Calu3 (cell line): ENCODE measurements around the gene RCAN3. TPM values are rescaled to one million over a fixed set of nuclear protein-coding genes. Genes with fewer than 3 reads are reported as not detected.
"Not testable (repeated sequence)": the region's sequence is repeated elsewhere in the genome, so short reads cannot be mapped to it uniquely, and the experiment has no call there.

ENCODE experiments used
- BruUV-seq: library from RNA; stranded (reverse); fragments of 400-500 nt; replicated peaks from 2 replicates; lab custom pipeline; 2021; lab: Mats Ljungman, UMichigan
- CTCF ChIA-PET: fragments of 300-600 bp; sonication (Branson Sonifier 250); formaldehyde crosslinking; loops from one replicate; lab custom pipeline; 2022; ENCODE audit warnings: antibody characterized with exemption; lab: Charles Lee
- DNase-seq: peaks from one replicate; pipeline ENCODE4 v3.0.0; 2022
- H3K27ac Mint-ChIP-seq: one replicate; pipeline ENCODE4 v1.8.0; 2022; ENCODE audit warnings: mixed read lengths; ENCODE audit not compliant: unreplicated experiment
- H3K27me3 Mint-ChIP-seq: one replicate; pipeline ENCODE4 v1.8.0; 2022; ENCODE audit warnings: mixed read lengths; ENCODE audit not compliant: unreplicated experiment
- H3K36me3 Mint-ChIP-seq: one replicate; pipeline ENCODE4 v1.8.0; 2022; ENCODE audit warnings: mild to moderate bottlenecking, moderate library complexity, mixed read lengths; ENCODE audit not compliant: insufficient read depth, unreplicated experiment
- H3K4me1 Mint-ChIP-seq: one replicate; pipeline ENCODE4 v1.8.0; 2022; ENCODE audit warnings: mild to moderate bottlenecking, low read depth, mixed read lengths; ENCODE audit not compliant: unreplicated experiment
- H3K4me3 Mint-ChIP-seq: one replicate; pipeline ENCODE4 v1.8.0; 2022; ENCODE audit warnings: mild to moderate bottlenecking, low read depth, moderate library complexity, mixed read lengths; ENCODE audit not compliant: unreplicated experiment
- H3K9me3 Mint-ChIP-seq: one replicate; pipeline ENCODE4 v1.8.0; 2022; ENCODE audit warnings: low read depth, mixed read lengths; ENCODE audit not compliant: unreplicated experiment
- intact Hi-C: fragments of 100-400 bp; cut with micrococcal nuclease; formaldehyde crosslinking; loops from one replicate; pipeline ENCODE4 v1.10.0; 2022; ENCODE audit not compliant: unreplicated experiment
- total RNA-seq: library from RNA; stranded (reverse); gene quantifications from 2 replicates; pipeline ENCODE4 v1.2.3, GENCODE V29; 2022
- TF ChIP-seq, protein P1 (sequence below): fragments of 200-600 bp; IDR thresholded peaks from one replicate; pipeline ENCODE4 v1.8.0; 2022; ENCODE audit warnings: antibody characterized with exemption; ENCODE audit not compliant: unreplicated experiment

RCAN3 gene
- total RNA-seq, 1 experiment from 2014 or later: 15.3 TPM

DNA sequence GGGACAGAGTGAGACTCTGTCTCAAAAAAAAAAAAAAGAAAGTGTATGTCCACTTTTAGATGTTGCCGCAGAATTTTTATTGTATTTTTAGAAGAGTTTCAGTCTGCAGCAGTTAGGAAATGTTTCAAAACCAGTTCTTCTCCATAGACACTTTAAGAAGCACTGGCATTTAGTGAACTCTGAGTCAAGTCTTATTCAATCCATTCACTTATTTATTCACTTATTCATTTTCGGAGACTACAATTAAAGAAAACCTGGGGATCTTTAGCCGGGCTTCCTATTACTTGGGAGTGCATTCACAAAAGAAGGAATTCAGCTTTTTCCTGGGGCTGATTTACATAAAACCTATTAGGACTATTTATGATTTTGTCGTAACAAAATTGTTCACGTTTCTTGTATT, 12.3 kb downstream of the RCAN3 start:
- intact Hi-C loops: no loop called here
- CTCF ChIA-PET: interaction anchor here (0.7 to 0.8 kb wide), 2 partner anchors 22 to 90 kb away, joined by 3 read pairs; no protein-coding TSS in a partner anchor
- TF ChIP-seq, protein P1, sequence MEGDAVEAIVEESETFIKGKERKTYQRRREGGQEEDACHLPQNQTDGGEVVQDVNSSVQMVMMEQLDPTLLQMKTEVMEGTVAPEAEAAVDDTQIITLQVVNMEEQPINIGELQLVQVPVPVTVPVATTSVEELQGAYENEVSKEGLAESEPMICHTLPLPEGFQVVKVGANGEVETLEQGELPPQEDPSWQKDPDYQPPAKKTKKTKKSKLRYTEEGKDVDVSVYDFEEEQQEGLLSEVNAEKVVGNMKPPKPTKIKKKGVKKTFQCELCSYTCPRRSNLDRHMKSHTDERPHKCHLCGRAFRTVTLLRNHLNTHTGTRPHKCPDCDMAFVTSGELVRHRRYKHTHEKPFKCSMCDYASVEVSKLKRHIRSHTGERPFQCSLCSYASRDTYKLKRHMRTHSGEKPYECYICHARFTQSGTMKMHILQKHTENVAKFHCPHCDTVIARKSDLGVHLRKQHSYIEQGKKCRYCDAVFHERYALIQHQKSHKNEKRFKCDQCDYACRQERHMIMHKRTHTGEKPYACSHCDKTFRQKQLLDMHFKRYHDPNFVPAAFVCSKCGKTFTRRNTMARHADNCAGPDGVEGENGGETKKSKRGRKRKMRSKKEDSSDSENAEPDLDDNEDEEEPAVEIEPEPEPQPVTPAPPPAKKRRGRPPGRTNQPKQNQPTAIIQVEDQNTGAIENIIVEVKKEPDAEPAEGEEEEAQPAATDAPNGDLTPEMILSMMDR: no peak
- no peaks in the 10 kb centered on the region for H3K9me3 Mint-ChIP-seq
- H3K27me3 Mint-ChIP-seq: no peaks in the 10 kb centered on the region
- H3K4me3 Mint-ChIP-seq: no peak overlapping the region
- no peak overlapping the region for H3K27ac Mint-ChIP-seq
- H3K4me1 Mint-ChIP-seq: peaks cover 16% of the 10 kb centered on the region
- DNase-seq: no peak
- no TSS peak for BruUV-seq
- peaks cover 4% of the 10 kb centered on the region for H3K36me3 Mint-ChIP-seq

DNA sequence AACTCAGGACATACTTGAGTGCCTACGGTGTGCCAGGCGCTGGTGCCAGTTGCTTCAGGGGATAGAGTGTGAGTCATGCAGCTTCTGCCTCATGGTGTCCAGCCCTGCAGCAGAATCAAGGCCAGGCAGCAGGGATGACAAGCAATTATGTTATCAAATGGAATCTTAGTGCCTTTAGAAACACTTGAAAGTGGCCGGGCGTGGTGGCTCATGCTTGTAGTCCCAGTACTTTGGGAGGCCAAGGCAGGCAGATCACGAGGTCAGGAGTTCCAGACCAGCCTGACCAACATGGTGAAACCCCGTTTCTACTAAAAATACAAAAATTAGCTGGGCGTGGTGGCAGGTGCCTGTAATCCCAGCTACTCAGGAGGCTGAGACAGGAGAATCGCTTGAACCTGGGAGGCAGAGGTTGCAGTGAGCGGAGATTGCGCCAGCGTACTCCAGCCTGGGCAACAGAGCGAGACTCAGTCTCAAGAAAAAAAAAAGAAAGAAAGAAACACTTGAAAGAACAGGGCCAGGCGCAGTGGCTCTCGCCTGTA, 13.1 kb downstream of the RCAN3 start:
- H3K27me3 Mint-ChIP-seq, H3K36me3 Mint-ChIP-seq, H3K9me3 Mint-ChIP-seq, H3K4me3 Mint-ChIP-seq, H3K27ac Mint-ChIP-seq, intact Hi-C loops, BruUV-seq: not testable (repeated sequence)
- peak; percentile 10 for DNase-seq
- CTCF ChIA-PET: interaction anchor here (0.8 kb wide), 1 partner anchor 21 kb away, joined by 3 read pairs; no protein-coding TSS in a partner anchor
- H3K4me1 Mint-ChIP-seq: peaks cover 16% of the 10 kb centered on the region

DNA sequence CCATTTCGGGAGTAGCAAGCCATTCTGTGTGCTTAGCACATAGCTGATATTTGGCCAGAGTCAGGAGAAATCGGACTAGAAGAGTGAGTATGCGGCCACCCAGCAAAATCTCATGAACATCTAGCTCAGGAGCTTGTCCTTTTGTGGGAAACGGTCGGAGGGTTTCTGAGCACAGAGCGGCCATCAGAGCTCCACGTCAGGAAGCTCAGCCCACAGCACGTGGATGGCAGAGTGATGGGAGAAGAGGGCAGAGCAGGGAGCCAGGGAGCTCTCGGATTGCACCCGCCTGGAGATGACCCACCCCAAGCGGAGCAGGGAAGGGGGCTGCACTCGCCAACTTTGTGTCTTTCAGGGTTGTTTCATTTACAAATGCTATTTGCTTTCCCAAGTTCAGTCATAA, 13.9 kb downstream of the RCAN3 start:
- no peak overlapping the region for H3K27ac Mint-ChIP-seq
- no peaks in the 10 kb centered on the region for H3K9me3 Mint-ChIP-seq
- no TSS peak for BruUV-seq
- no peak for DNase-seq
- H3K36me3 Mint-ChIP-seq: peaks cover 4% of the 10 kb centered on the region
- peaks cover 14% of the 10 kb centered on the region for H3K4me1 Mint-ChIP-seq
- intact Hi-C loops: no loop called here
- TF ChIP-seq, protein P1: no peak
- no peak overlapping the region for H3K4me3 Mint-ChIP-seq
- H3K27me3 Mint-ChIP-seq: no peaks in the 10 kb centered on the region
- CTCF ChIA-PET: interaction anchor here (0.7 kb wide), 1 partner anchor 24 kb away, joined by 3 read pairs; no protein-coding TSS in a partner anchor

DNA sequence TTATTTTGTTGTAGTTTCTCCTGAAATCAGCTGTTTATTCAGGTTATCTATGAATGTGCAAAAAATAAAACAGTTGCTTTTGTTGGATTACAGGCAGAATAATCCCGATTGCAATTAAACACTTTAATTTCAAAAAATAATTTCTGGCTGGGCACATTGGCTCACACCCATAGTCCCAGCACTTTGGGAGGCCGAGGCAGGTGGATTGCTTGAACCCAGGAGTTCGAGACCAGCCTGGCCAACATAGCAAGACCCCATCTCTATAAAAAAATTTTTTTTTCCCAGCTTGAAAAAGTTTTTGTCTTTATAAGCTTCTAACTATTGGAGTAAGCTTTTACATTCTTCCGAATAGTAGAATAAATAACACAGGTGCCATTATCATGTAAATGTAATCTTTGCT, 15.3 kb downstream of the RCAN3 start:
- no TSS peak for BruUV-seq
- CTCF ChIA-PET: interaction anchor here (1.2 kb wide), 1 partner anchor 102 kb away, joined by 3 read pairs; the partner anchor contains the start of gene NIPAL3

DNA sequence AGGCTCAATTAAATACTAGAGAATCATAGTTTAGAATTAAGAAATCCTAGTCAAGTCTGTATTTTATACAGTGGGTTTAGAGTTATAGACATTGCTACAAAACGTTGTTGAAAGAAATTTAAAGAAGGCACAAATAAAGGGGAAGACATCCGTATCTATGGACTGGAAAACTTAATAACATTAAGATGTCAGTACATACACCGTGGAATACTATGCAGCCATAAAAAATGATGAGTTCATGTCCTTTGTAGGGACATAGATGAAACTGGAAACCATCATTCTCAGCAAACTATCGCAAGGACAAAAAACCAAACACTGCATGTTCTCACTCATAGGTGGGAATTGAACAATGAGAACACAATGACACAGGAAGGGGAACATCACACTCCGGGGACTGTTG, 17.6 kb downstream of the RCAN3 start:
- BruUV-seq, H3K4me1 Mint-ChIP-seq, DNase-seq, H3K27ac Mint-ChIP-seq, intact Hi-C loops, H3K36me3 Mint-ChIP-seq, H3K4me3 Mint-ChIP-seq, H3K27me3 Mint-ChIP-seq, H3K9me3 Mint-ChIP-seq: not testable (repeated sequence)
- CTCF ChIA-PET: interaction anchor here (0.8 kb wide), 1 partner anchor 105 kb away, joined by 3 read pairs; the partner anchor contains the start of gene NIPAL3

More for the DNA sequence above, 15.3 kb downstream of the RCAN3 start:
- Mint-ChIP-seq H3K27me3 (no peaks in the 10 kb centered on the region), H3K4me1 (peaks cover 9% of the 10 kb centered on the region), H3K4me3 (no peak overlapping the region), H3K9me3 (no peaks in the 10 kb centered on the region), H3K36me3 (peaks cover 4% of the 10 kb centered on the region), H3K27ac (no peak overlapping the region)
- intact Hi-C loops: no loop called here
- TF ChIP-seq, protein P1: no peak
- no peak for DNase-seq
